Ovary (tissue), 3 donors: ENCODE results near the gene TPCN2.

Experiments
- CTCF ChIP-seq, 3 donors: fragments of 450-650 bp in 2 of 3; fragments of 200-600 bp in 1 of 3; IDR thresholded peaks; one replicate each; pipeline versions ENCODE4 v1.5.1 to v1.8.0; 2016 to 2022; ENCODE audit warnings: antibody characterized with exemption in 3 of 3, mild to moderate bottlenecking in 1 of 3
- EP300 ChIP-seq: sonication (generic); formaldehyde crosslinking; IDR thresholded peaks from one replicate; pipeline ENCODE4 v1.6.1; 2017; ENCODE audit warnings: antibody characterized with exemption
- POLR2A ChIP-seq: fragments of 450-650 bp; IDR thresholded peaks from one replicate; pipeline ENCODE4 v1.6.1; 2017; ENCODE audit warnings: antibody characterized with exemption, mild to moderate bottlenecking, moderate library complexity
- donor health status: DM: no; HTN: no; CAD: no.

- TF ChIP-seq POLR2A = no peak
- TF ChIP-seq EP300 = no peak
- TF ChIP-seq CTCF (IDR thresholded peaks at IDR 0.05) = no peak
Observed at GRCh38 chr11:69059429-69059828, 10.7 kb downstream of the TPCN2 start.
